OCI-LY3 (cell line): ENCODE data around the gene C1orf232.
A peak's percentile ranks its signal among the peaks of the same experiment; 100 is the strongest.

ENCODE experiments used
- H2AFZ ChIP-seq: fragments of 200-600, 300-600 bp; shearing (Covaris generic); 2 replicates; pipeline ENCODE4 v1.6.0; 2014; ENCODE audit warnings: antibody characterized with exemption, low read depth, low read length
- H3K27ac ChIP-seq: fragments of 200-600, 300-600 bp; sonication (generic); 2 replicates; pipeline ENCODE4 v1.5.1; 2014; ENCODE audit warnings: mild to moderate bottlenecking, low read length, moderate library complexity, mixed read lengths
- H3K27me3 ChIP-seq: fragments of 200-600, 300-600 bp; sonication (generic); 2 replicates; pipeline ENCODE4 v1.6.1; 2014; ENCODE audit warnings: low read depth, low read length, mixed read lengths
- H3K36me3 ChIP-seq: fragments of 200-600, 300-600 bp; sonication (generic); replicated peaks from 2 replicates; pipeline ENCODE3; 2014; ENCODE audit warnings: low read depth, low read length, mixed read lengths
- H3K4me1 ChIP-seq: fragments of 300-600, 200-600 bp; sonication (generic); 2 replicates; pipeline ENCODE4 v1.6.1; 2014; ENCODE audit warnings: low read length, mixed read lengths
- H3K4me2 ChIP-seq: fragments of 200-600, 300-600 bp; sonication (generic); 2 replicates; pipeline ENCODE4 v1.6.1; 2014; ENCODE audit warnings: low read length, mixed read lengths
- H3K4me3 ChIP-seq: fragments of 300-600, 200-600 bp; sonication (generic); 2 replicates; pipeline ENCODE4 v1.5.1; 2014; ENCODE audit warnings: antibody characterized with exemption, mild to moderate bottlenecking, low read length, moderate library complexity
- H3K79me2 ChIP-seq: fragments of 300-600, 200-600 bp; shearing (Covaris generic); 2 replicates; pipeline ENCODE4 v1.6.1; 2014; ENCODE audit warnings: mild to moderate bottlenecking, low read length, mixed read lengths
- H3K9ac ChIP-seq: fragments of 300-600, 200-600 bp; shearing (Covaris generic); 2 replicates; pipeline ENCODE4 v1.6.0; 2014; ENCODE audit warnings: mild to moderate bottlenecking, low read length, moderate library complexity
- H3K9me3 ChIP-seq: fragments of 200-600, 300-600 bp; shearing (Covaris generic); 2 replicates; pipeline ENCODE4 v1.6.1; 2014; ENCODE audit warnings: low read length, mixed read lengths; ENCODE audit not compliant: insufficient read depth
- H4K20me1 ChIP-seq: fragments of 200-600, 300-600 bp; sonication (generic); 2 replicates; pipeline ENCODE4 v1.6.1; 2016; ENCODE audit warnings: low read length, mixed read lengths; ENCODE audit not compliant: insufficient read depth
- EZH2phosphoT487 ChIP-seq: fragments of 200-600 bp; shearing (Covaris generic); IDR thresholded peaks from 2 replicates; pipeline ENCODE4 v1.6.1; 2018; ENCODE audit warnings: antibody characterized with exemption, mixed run types, low read depth
- TF ChIP-seq, protein P1 (sequence below): fragments of 200-600, 300-600 bp; sonication (generic); IDR thresholded peaks from 2 replicates; pipeline ENCODE4 v1.5.1; 2014; ENCODE audit warnings: antibody characterized with exemption, low read length, low read depth

C1orf232 gene

GRCh38 chr1:26170472-26170821, 1.7 kb upstream of the C1orf232 start:
- peaks cover 12% of the 10 kb centered on the region; the same call in 1 of the 2 replicates for H3K4me1 ChIP-seq
- no peaks in the 10 kb centered on the region for H4K20me1 ChIP-seq
- no peaks in the 10 kb centered on the region for H3K27me3 ChIP-seq
- TF ChIP-seq, protein P1, sequence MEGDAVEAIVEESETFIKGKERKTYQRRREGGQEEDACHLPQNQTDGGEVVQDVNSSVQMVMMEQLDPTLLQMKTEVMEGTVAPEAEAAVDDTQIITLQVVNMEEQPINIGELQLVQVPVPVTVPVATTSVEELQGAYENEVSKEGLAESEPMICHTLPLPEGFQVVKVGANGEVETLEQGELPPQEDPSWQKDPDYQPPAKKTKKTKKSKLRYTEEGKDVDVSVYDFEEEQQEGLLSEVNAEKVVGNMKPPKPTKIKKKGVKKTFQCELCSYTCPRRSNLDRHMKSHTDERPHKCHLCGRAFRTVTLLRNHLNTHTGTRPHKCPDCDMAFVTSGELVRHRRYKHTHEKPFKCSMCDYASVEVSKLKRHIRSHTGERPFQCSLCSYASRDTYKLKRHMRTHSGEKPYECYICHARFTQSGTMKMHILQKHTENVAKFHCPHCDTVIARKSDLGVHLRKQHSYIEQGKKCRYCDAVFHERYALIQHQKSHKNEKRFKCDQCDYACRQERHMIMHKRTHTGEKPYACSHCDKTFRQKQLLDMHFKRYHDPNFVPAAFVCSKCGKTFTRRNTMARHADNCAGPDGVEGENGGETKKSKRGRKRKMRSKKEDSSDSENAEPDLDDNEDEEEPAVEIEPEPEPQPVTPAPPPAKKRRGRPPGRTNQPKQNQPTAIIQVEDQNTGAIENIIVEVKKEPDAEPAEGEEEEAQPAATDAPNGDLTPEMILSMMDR = no peak
- TF ChIP-seq EZH2phosphoT487 = no peak
- H3K9me3 ChIP-seq = no peaks in the 10 kb centered on the region
- peaks cover 18% of the 10 kb centered on the region for H3K79me2 ChIP-seq
- peak overlapping the region; percentile 87 for H3K9ac ChIP-seq
- peak overlapping the region; percentile 98 for H3K4me3 ChIP-seq
- H3K36me3 ChIP-seq = no peaks in the 10 kb centered on the region
- H3K27ac ChIP-seq = no peak overlapping the region
- no peak overlapping the region for H2AFZ ChIP-seq
- peak overlapping the region; percentile 96 for H3K4me2 ChIP-seq

DNA sequence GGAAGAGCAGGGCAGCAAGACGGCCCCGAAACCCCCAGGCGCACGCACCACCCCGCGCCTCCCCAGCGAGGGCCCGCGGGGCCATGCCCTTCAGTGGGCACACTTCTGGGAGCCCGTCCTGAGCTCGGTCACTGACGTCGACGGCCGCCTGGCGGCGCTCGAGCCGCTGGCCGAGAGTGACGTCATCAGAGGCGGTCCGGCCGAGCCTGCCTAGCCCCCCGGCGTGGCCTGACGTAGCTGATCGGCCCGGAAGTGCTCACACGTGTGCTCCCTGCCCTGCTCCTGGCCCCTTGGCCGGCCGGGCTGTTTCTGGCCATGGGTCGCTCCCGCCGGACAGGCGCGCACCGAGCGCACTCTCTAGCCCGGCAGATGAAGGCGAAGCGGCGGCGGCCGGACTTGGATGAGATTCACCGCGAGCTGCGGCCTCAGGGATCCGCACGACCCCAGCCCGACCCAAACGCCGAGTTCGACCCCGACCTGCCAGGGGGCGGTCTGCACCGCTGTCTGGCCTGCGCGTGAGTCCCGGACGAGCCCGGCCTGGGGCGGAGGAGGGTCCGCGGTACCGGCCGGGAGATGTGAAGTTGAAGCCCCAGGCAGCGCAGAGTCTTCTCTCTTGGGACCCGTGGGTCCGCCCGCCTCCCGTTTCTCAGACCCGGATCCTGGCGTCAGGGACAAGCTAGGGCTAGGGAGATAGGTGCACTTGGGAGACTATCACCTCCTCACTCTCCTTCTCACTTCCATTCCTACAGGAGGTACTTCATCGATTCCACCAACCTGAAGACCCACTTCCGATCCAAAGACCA, 1.1 kb upstream of the C1orf232 start, which contains the start of gene ZNF593:
TSS of gene ZNF593 (plus strand) at position 240 of the 803 bp plus-strand sequence. CDS start at position 316, 76 bp downstream.
- Histone ChIP-seq H2AFZ (peak within 1 kb of the TSS; percentile 97), H3K4me2 (peak within 1 kb of the TSS; percentile 96), H3K27ac (no peak within 1 kb of the TSS; the same call in 1 of the 2 replicates), H3K27me3 (no peaks in the 10 kb centered on the region), H3K4me3 (peak within 1 kb of the TSS; percentile 98), H3K9ac (peak within 1 kb of the TSS; percentile 87), H4K20me1 (no peaks in the 10 kb centered on the region), H3K79me2 (peaks cover 18% of the 10 kb centered on the region), H3K9me3 (no peaks in the 10 kb centered on the region), H3K4me1 (peaks cover 16% of the 10 kb centered on the region), H3K36me3 (no peaks in the 10 kb centered on the region)
- no peak for TF ChIP-seq EZH2phosphoT487
- TF ChIP-seq, protein P1 = peak; percentile 66

GRCh38 chr1:26169198-26169554, 413 bp upstream of the C1orf232 start:
- no peaks in the 10 kb centered on the region for H3K27me3 ChIP-seq
- H4K20me1 ChIP-seq = no peaks in the 10 kb centered on the region
- peak overlapping the region; percentile 34; the same call in 1 of the 2 replicates for H3K9ac ChIP-seq
- H3K79me2 ChIP-seq = peaks cover 18% of the 10 kb centered on the region
- peak overlapping the region; percentile 97 for H2AFZ ChIP-seq
- no peak overlapping the region for H3K27ac ChIP-seq
- no peaks in the 10 kb centered on the region for H3K36me3 ChIP-seq
- no peaks in the 10 kb centered on the region for H3K9me3 ChIP-seq
- H3K4me2 ChIP-seq = peak overlapping the region; percentile 87
- peak overlapping the region; percentile 98 for H3K4me3 ChIP-seq
- H3K4me1 ChIP-seq = peaks cover 21% of the 10 kb centered on the region
- TF ChIP-seq, protein P1 = no peak
- no peak for TF ChIP-seq EZH2phosphoT487

DNA sequence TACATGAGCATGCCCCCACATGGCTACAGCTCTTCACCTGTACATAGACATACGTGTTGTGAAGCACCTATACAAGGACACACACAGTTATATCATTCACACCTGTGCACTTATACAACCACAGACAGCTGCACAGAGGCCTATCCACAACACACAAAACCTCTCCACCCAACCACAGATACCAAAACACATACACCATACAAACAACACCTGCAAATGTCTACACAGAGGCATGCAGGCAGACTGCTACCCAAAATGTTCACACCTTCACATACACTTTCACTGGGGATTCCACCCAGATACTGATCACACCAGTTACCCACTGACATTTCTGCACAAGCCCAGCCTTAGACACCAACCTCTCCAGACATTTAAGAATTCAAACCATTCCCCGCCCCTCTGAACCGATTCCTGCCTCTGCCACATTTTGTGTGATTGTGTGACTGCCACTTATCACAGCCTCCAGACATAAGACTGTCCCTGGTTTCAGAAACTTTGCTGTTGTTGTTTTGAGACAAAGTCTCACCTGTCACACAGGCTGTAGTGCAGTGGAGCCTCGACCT, 2.0 kb downstream of the C1orf232 start:
- Histone ChIP-seq H2AFZ (no peak overlapping the region), H3K9me3 (no peaks in the 10 kb centered on the region), H3K27ac (no peak overlapping the region), H3K4me2 (no peak overlapping the region), H3K4me1 (peaks cover 21% of the 10 kb centered on the region), H4K20me1 (no peaks in the 10 kb centered on the region), H3K79me2 (peaks cover 18% of the 10 kb centered on the region), H3K27me3 (no peaks in the 10 kb centered on the region), H3K4me3 (no peak overlapping the region), H3K36me3 (no peaks in the 10 kb centered on the region), H3K9ac (no peak overlapping the region)
- no peak for TF ChIP-seq EZH2phosphoT487
- TF ChIP-seq, protein P1 = no peak
